Stimulated activated CD4-positive, alpha-beta T cell treated with anti-CD3 and anti-CD28 coated beads, TNF-alpha, amount 100 ng/mL, for 1 hour (primary cell): ENCODE measurements around the gene EDN3.

Experiments used
- DNase-seq, 3 donors: peaks; one replicate each; pipeline ENCODE4 v3.0.0-alpha.2; 2020; ENCODE audit warnings: low read depth in 3 of 3, low spot score in 1 of 3

The EDN3 gene

GRCh38 chr20:59307270-59307669 is 6.9 kb downstream of the EDN3 start:
- no peak for DNase-seq

- no peak for DNase-seq
These were observed 8.2 kb downstream of the EDN3 start for GRCh38 chr20:59308493-59309201.

- DNase-seq: no peak
These were observed 8.8 kb downstream of the EDN3 start for GRCh38 chr20:59309218-59309617.

- no peak for DNase-seq
These were observed 14.6 kb downstream of the EDN3 start for GRCh38 chr20:59314997-59315396.

DNA sequence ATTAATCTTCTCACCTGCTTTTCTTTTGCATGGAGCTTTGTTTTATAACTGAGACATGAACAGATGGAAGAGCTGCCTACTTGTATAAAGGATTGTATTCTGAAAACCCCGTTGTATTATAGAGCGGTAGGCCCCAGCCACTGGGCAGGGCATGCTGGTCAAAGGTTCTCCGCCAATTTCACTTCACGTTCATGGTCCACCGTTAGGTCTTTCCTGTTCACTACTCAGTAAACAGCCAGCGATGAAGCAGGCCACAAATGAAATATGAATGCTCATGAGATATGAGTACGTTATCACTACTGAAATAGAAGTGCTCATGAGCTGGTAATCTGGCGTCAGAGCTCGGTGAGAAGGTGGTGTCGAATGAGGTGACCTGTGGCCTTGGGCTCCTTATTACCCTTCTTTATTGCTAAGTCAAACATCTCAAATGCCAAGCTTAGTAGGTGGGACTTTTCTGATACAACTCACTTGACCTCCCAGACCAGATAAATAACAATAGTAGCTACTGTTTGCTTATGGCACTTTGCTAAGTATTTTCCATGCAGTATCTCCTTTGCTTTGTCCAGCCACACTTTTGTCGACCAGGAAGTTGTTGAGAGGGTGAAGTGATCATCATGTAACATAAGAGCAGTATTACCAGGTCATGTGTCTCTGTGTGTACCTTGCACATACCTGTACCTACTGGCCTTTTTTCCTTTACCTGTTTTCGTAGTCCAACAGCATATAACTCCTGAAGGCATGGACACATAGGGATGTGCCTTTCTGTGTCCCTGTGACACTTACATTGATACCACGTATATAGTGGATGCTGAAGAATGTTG is 16.7 kb downstream of the EDN3 start:
- no peak for DNase-seq

DNA sequence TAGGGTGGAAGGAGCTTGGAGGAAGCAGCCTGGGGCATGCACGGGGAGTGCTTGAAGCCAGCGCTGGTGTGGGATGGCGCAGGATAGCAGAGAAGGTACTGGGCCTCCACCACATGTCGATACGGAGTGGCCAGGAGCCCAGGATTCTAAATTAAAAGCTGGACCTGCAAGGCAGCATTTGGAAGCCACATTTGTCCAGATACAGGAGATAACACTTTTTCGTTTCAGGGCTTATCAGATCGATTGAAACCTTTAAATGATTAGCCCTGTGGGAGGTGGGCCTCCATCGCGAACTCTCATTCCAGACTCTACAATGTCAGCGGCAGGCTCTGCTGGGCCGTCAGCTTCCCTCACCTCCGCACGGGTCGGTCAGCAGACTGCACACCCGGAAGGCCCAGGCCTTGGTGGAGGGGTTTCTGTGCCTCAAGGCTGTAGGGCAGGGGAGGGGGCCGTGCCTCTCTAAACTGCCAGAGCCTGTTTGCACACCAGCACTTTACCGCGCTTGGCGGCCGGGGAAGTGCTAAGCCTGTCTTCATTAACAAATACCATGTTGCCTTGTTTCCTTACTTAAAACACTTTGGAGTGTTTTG is 17.9 kb downstream of the EDN3 start:
- DNase-seq: no peak

DNA sequence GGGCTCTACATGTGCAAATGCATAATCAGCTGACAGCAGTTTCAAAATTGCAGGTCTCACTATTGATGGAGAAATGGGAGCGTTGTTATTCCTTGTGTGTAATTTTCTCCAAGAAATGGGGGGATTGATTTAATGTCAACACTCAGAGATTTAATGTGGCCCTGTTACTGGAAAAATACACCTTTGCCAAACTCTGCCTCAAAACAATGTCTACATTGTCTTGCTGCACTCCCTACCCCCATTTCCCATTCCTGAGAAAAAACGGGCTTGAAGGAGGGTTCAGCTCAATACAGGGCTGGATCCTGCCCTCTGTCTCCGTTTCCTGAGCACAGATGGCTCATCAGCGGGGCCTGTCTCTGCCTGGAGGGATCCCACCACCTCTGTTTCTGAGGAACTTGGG is 18.4 kb downstream of the EDN3 start:
- DNase-seq: no peak

- DNase-seq: no peak
These were observed 20.0 kb downstream of the EDN3 start for GRCh38 chr20:59320426-59320825.

- no peak for DNase-seq
These were observed 20.6 kb downstream of the EDN3 start for GRCh38 chr20:59320854-59321647.

DNA sequence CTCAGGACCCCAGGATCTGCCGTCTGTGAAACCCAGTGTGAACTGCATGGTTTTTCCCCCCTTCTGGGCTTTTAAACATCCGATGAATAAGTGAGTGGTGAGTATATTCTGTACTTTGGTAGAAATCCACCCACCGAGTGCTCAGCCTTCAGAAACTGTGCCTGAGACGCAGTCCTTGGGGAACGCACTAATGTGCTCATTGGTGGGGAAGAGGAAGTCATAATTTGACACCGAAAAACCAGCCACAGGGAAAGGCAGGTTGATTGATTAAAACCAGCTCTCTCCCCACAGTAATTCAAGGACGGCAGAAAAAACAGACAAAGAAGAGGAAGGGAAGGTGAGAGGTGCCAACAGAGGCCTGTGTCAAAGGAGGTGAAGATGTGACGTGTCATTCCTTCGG is 21.7 kb downstream of the EDN3 start:
- DNase-seq: no peak

DNA sequence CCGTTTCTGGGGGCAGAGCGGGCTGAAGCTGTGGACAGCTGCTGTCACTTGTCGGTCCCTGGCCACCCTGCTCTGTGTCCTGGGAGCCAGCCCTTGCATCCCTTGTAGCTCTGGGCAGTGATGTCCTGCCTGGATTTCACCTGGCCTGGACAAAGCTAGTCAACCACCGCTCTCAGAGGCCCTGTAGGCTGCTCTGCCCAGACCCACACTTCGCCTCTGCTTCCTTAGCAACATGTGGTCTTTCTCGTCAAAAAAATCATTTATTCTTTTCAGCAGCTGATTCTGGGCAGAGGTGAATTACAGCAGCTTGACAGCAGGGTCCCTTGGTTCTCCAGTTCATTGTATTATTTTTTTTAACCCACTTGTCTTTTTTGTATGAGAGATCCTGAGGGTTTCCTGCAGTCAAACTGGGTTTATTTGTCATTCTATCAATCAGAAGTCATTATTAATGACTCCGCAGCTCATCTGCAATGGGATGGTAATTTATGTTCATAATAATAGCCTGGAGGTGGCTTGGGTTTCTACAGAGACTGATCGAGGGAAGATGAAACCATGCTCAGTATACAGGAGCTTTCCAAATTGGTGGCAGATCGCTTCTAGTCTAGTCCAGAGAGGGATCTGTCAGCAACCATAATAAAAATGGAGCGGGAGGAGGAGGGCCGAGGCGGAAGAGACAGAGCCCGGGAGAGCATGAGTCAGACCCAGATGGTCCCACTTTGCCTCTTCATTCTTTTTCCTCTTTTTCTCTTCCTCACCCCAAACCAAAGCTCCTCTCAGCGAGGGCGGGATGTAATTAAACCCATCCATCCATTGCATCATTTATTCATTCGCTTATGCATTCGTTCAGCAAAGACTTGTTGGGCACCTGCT is 22.4 kb downstream of the EDN3 start:
- no peak for DNase-seq

- DNase-seq: no peak
These were observed 23.3 kb downstream of the EDN3 start for GRCh38 chr20:59323731-59324130.

DNA sequence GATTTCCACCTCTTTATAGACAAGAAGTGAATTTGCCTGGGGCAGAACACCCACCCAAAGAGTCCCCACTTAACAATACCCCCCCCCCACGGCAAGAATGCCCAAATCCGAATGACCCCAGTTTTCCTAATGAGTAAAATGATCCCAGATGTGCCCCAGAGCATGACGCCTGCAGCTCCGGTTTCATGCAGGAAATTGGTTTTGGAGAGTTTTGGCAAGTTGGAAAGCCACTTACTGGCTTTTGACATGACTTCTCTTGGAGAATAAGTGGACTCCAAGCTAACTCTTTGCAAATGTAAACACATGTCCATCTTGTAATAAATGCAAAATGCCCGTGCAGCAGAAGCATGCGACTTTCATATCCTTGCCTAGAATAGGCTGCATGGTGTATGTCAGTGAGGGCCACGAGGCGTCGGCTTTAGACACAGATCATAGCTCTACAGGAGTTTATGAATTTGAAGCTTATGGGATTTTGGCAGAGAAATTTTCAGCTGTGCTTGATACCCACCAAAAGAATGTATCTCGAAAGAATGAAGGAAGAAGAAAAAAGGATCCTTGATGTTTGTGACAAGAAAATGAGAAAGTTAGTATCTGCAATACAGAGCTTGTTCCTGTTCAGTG is 24.2 kb downstream of the EDN3 start:
- no peak for DNase-seq

- DNase-seq: no peak
These were observed 24.7 kb downstream of the EDN3 start for GRCh38 chr20:59325142-59325523.

- no peak for DNase-seq
These were observed 25.8 kb downstream of the EDN3 start for GRCh38 chr20:59326188-59326587.

GRCh38 chr20:59328071-59328470 is 27.7 kb downstream of the EDN3 start:
- no peak for DNase-seq

- no peak for DNase-seq
These were observed 31.4 kb downstream of the EDN3 start for GRCh38 chr20:59331721-59332329.

DNA sequence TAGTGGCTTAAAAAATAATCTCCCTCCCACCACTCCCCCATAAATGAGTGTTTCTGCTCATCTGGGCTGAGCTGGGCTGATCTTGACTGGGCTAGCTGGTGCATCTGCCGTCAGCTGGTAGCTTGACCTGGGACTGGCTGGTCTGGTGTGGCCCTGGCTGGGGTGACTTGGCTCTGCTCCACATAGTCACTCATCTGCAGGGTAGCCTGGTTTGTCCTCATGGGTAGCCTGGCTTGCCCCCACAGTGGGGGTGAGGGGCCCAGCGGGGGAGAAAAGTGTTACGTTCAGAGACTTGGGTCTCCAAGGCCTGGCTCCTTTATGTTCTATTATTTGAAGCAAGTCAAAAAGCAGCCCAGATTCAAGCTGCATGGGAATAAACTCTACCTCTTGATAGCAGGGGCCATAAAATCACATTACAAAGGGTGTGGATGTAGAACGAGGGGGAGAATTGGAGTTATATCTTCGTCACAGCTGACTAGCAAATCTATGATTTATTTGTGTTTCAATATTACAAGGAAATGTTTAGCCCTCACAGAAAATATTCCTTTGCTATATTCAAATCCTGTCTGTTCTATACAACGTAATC is 32.9 kb downstream of the EDN3 start:
- no peak for DNase-seq

DNA sequence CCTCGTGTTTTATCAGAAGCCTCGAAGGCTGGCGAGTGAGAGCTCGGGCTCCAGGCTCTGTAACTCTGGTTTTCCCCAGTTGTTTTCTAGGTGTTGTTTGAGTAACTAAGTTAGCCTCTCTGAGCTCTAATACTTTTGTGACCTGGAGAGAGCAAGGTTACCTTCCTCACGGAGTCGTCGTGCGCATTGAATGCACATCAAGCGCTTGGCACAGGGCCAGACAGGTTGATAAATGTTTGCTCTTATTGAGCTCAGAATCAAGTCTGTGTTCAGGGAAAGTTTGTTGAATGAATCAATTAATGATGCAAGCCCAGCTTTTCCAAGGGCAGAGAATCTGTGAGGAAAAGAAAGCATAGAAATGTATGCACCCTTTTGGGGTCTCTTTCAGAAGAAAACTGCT is 33.5 kb downstream of the EDN3 start:
- no peak for DNase-seq
